NCI-H524 treated with DMSO at 0.1 percent for 48 hours (cell line): Measurements from ENCODE around the gene ICOS.

Experiments used
- DNase-seq: peaks from one replicate; lab custom pipeline; 2025; lab: John Stamatoyannopoulos, UW

The ICOS gene, protein sequence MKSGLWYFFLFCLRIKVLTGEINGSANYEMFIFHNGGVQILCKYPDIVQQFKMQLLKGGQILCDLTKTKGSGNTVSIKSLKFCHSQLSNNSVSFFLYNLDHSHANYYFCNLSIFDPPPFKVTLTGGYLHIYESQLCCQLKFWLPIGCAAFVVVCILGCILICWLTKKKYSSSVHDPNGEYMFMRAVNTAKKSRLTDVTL

GRCh38 chr2:203936535-203936934, at the start of gene ICOS:
TSS of gene ICOS (plus strand) at chr2:203936763. CDS start at chr2:203936815, 52 bp downstream.
- DNase-seq = no peak

GRCh38 chr2:203887677-203888076, 48.9 kb upstream of the ICOS start:
- DNase-seq = no peak

DNA sequence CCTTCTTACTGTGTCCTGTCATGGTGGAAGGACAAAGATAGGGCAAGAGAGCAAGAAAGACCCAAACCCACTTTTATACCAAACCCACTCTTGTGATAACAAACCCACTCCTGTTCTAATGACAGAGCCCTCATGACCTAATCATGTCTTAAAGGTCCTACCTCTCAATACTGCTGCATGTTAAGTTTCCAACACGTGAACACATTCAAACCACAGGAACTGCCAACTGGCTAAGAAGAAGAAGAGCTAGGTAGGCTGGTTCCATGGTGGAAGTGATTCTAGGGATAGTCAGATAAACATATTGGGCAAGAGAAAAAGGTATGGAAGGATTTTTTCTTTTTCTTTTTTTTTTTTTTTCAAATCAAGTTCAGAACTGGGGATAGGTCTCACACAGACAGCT, 47.0 kb upstream of the ICOS start:
- no peak for DNase-seq

DNA sequence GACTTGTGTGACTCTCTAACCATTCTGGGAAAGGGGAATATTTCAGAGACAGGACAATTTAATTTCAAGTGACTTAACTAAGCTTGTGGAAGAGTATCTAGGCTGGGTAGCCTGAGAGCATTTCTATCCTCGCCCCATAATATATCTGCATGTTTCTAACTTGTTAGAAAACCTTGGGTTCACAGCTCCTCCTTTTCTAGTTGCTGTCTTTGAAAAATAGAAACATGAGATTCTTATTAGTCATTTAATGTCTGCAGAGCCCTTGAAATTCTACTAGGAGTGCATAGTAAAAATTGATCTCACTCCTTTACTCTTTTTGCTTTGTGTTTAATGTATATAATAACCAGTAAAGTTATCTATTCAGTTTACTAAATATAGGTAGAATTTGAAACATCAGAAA, 46.6 kb upstream of the ICOS start:
- DNase-seq = no peak

GRCh38 chr2:203890733-203891132, 45.8 kb upstream of the ICOS start:
- no peak for DNase-seq

- DNase-seq = no peak
These were observed 45.1 kb upstream of the ICOS start for GRCh38 chr2:203891474-203891873.

GRCh38 chr2:203892207-203892606, 44.4 kb upstream of the ICOS start:
- no peak for DNase-seq

DNA sequence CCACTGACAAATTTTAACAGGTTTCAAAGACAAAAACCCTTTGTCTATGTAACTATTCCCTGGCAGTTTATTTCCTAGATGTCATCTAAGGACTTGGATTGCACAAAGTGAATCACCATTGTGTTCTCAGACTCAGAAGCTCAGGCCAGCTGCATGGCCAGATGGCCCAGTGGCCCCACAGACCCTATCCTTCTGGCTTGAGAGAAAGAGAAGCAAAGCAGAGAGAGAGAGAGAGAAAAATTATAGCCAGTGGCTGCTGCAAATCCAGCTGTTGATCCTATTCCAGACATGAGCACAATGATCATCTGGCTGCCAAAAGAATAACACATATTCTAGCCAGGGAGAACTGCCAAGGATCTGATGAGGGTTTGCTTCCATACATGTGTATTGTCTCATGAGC, 43.2 kb upstream of the ICOS start:
- no peak for DNase-seq

DNA sequence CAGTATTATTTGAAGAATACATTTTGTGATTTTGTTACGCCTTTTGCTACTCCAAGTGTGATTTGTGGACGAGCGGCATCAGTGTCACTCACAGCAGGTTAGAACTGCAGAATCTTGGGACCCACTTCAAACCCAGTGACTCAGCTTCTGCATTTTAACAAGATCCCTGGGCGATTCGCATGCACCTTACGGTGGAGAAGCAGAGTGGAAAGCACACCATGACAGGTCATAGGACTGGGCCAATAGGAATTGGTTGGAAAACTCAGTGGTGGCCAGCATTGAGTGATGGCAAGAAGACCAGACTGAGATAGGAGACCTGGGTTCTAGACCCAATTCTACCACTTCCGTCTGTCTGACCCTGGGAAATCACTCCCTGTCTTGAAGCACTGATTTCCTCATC, 42.7 kb upstream of the ICOS start:
- DNase-seq = no peak

DNA sequence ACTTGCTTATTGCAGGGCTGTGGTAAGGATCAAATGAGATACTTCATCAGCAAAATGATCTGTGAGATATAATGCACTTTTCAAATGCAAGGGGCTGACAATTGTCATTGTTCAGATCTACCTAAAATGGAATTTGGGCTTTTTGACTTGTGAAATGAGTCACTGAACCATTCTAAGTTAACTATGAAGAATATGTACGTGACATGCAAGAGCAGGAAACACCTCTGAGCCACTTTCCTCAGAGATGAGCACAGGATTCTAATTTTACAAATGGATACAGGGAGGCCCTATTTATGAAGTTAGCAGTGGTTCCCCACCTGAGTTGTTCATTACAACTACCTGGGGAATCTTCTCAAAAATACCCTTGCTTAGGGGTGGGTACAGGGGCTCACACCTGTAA, 42.3 kb upstream of the ICOS start:
- no peak for DNase-seq

DNA sequence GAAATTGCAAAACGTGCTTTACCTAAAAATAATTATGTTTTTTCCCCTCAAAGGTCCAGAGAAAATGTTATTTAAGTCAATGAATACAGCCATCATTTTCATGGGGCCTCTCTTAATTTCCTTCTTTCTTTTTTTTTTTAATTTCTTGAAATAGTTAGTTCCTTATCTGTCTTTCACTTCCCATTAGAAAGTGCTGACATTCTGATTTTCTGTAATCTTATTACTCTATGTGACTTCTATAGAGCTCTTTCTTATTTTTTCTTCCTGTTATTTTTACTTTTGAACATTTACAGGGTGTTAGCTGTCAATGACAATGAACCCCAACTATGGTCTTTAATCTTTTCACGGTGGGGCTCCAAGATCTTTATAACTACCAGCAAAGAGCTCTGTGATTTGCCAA, 39.0 kb upstream of the ICOS start:
- DNase-seq = no peak

GRCh38 chr2:203898657-203899056, 37.9 kb upstream of the ICOS start:
- DNase-seq = no peak

DNA sequence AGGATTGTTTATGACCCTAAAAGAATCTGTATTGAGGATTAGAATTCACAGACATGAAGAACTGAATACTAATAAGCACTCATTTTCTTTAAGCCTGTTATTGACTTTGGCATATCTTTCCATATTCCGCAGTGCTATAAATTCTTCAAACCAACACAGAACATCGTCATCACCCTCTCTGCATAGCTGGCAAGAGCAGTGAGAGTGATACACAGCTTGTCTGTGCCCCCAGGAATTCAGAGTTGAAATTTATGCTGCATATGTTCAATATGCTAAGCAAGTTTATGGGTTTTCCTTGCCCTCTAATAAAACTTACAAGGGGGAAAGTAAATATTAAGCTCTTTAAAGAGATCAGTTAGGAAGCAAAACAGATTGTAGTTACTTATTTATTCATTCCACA, 36.3 kb upstream of the ICOS start:
- DNase-seq = no peak

- DNase-seq = no peak
These were observed 32.5 kb upstream of the ICOS start for GRCh38 chr2:203904022-203904421.

GRCh38 chr2:203905656-203906055, 30.9 kb upstream of the ICOS start:
- no peak for DNase-seq

DNA sequence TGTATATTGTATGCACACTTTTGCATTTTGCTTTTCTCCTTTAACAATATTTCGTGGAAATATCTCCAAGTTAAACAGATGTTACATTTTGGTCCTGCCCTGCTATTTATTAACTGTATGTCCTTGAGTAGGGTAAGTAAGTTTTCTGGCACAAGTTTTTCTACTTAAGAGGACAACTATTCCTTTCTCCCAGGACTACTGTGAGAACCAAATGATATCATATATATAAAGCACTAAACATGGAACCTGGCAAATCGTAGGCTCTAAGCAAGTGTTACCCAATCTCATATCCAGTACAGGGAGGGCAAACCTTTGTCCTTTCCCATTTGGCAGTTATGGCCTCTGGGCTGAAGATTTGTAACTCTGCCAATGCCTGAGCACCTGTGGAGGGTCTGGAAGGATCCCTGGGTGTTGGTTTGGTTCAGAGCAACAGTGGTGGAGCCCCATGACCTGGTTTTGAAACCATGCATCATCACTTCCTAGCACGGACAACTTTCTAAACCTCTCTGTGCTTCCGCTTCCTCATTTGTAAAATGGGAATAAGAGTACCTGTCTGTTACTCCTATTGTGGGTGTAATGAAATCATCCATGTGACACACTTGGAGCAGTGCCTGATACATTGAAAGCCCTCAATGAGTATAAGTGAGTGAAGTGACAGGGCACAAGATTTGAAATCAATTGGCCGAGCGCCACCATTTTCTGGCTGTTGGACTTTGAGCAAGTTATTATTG, 28.3 kb upstream of the ICOS start:
- no peak for DNase-seq

DNA sequence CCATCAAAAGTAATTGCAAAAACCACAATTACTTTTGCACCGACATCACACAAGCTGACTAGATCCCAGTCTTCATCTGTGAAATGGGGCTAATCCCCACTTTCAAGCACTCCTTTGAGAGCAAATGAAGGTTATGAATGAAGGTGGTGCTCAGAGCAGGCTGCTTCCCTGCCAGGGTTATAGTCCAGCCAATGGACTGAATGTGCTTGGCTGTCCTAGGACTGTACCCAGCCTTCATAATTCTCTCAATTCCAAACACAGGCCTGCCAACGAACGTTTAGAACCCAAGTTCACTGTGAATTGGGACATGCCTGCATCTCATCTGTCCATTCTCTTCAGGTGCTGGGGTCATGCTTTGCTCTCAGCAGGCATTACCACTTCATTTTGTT, 27.8 kb upstream of the ICOS start:
- no peak for DNase-seq

DNA sequence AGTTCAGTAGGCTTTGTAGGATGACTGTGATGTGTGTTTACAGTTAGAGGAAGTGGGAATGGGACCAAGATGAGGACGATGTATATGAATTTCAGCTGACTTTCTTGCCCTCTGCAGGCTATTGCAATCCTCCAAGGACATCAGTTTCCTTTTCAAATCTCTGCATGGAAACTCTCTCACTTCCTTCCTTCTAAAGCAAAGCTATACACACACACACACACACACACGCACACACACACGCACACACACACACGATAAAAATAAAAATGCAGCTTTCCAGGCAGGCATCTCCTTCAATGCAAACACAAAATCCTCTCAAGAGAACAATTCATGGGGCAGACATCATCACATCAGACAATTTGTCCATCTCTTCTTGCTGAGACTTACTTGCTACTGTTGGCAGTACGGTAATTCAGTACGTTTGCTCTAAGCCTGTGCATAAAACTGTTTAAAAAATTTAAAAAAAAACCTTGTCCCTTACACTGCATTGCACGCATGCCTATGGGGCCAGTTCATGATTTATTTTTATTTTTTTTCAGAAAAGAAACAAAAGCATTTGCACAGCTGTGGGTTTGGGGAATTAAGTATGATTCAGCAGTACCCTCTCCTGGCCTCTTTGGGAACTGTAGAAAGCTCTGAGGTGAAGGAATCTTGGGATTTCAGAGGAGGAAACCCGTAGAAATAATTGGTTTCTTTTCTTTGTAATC, 27.1 kb upstream of the ICOS start:
- no peak for DNase-seq

DNA sequence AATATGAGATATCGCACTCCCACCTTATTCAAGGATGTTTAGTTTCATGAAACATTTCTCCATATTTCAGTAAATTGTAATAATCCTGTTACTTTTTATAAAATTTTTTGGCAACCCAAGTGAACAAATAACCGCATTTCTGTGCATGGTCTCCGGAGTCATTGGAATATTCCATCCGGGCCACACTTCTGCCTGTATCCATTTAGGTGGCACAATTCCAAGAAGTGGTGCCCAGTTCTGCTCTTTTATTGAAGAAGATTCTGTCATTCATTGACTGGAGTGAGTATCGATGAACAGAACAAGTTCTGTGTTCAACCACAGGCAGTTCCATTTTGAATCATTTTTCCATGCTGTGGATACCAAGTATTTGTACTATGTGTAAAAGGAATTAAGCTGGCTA, 26.6 kb upstream of the ICOS start:
- no peak for DNase-seq

DNA sequence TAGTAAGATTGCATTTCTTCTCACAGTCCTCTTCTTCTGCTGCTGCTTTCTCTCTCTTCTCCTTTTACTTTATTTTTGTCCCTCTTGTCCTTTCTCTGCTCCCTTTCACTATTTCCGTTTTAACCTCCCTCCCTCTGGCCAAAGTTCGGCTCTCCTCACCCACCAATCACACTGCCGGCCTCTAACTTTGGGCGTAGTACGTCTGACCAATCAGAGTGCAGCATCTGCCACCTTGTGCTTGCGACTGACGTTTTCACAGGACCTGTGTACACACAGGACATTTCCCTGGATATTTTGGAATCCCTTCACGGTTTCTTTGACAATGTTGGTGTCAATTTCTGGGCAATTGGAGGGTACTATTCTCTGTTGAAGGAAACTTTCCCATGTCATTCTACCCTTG, 22.6 kb upstream of the ICOS start:
- no peak for DNase-seq

- no peak for DNase-seq
These were observed 21.9 kb upstream of the ICOS start for GRCh38 chr2:203914546-203915182.

GRCh38 chr2:203915256-203915655, 21.3 kb upstream of the ICOS start:
- no peak for DNase-seq

DNA sequence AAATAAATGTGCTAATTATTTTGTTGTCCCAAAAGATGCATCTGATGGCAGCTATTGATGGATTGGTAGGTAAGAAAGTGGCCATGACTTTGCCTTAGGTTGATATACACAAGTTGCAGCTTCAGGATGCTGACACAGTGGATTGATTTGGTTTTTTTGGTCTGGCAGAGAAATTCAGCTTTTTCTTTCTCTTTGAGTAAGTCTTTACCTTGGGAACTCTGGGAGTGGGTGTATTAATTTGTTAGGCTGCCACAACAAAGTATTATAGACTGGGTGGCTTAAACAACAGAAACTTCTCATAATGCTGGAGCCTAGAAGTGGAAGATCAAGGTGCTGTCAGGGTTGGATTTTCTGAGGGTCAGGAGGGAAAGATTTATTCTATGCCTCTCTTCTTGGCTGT, 19.8 kb upstream of the ICOS start:
- DNase-seq = no peak
